ENCODE measurements around the gene ESRRA. TPM values are rescaled to one million over a fixed set of nuclear protein-coding genes. Genes with fewer than 3 reads are reported as not detected.

The ESRRA gene
- total RNA-seq, 2 experiments from 2014 or later: 28.6 to 57.8 TPM

DNA sequence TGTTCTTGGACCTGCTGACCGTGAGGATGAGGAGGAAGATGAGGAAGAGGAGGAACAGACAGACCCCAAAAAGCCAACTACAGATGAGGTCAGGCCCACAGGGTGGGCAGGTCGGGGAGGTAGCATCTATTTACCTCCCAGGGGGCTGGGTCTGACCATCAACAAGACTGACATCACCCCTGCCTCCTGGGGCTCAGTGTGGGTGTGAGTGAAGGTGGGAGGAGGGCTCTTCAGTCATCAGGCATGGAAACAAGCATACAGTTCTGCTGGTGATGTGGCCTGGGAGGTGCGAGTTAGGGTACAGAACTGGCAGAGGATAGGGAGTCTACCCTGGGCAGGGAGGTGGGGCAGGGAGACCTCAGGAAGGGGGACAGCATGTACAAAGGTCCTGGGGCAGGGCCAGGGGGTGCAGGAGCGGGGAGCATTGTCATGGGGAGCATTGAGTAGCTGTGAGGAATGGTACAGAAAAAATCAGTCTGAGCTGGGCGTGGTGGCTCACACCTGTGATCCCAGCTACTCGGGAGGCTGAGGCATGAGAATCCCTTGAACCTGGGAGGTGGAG lies 45.1 kb upstream of the ESRRA start:
- no peaks in the 10 kb centered on the region for H3K9me3 ChIP-seq (ENCODE audit: low read length)
- H2AFZ ChIP-seq (ENCODE audit: low read length): no peak overlapping the region
- POLR2A ChIA-PET: interaction anchor here (0.6 kb wide), 1 partner anchor 67 kb away, joined by 5 read pairs; no protein-coding TSS in a partner anchor
- H3K4me2 ChIP-seq (ENCODE audit: low read length): no peak overlapping the region
- H3K4me1 ChIP-seq (ENCODE audit: insufficient read depth, low read length, poor library complexity, severe bottlenecking): peaks cover under 1% of the 10 kb centered on the region
- no TSS peak for BruUV-seq (replicated peaks)
- H3K9me2 ChIP-seq (ENCODE audit: insufficient read depth, low read length): no peaks in the 10 kb centered on the region
- no peak for DNase-seq (ENCODE audit: low spot score)
- no peaks in the 10 kb centered on the region for H3K36me3 ChIP-seq (ENCODE audit: insufficient read depth, low read length)
- H3K4me3 ChIP-seq (ENCODE audit: low read depth, low read length, poor library complexity, severe bottlenecking): no peak overlapping the region
- TF ChIP-seq, protein P1, sequence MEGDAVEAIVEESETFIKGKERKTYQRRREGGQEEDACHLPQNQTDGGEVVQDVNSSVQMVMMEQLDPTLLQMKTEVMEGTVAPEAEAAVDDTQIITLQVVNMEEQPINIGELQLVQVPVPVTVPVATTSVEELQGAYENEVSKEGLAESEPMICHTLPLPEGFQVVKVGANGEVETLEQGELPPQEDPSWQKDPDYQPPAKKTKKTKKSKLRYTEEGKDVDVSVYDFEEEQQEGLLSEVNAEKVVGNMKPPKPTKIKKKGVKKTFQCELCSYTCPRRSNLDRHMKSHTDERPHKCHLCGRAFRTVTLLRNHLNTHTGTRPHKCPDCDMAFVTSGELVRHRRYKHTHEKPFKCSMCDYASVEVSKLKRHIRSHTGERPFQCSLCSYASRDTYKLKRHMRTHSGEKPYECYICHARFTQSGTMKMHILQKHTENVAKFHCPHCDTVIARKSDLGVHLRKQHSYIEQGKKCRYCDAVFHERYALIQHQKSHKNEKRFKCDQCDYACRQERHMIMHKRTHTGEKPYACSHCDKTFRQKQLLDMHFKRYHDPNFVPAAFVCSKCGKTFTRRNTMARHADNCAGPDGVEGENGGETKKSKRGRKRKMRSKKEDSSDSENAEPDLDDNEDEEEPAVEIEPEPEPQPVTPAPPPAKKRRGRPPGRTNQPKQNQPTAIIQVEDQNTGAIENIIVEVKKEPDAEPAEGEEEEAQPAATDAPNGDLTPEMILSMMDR (conservative IDR thresholded peaks at IDR 0.05; ENCODE audit: low read length): no peak
- TF ChIP-seq EZH2phosphoT487 (IDR thresholded peaks at IDR 0.05; ENCODE audit: borderline replicate concordance, low read depth, low read length): no peak
- no peaks in the 10 kb centered on the region for H4K20me1 ChIP-seq (ENCODE audit: insufficient read depth, low read length)
- intact Hi-C loops (cut with micrococcal nuclease; ENCODE audit: unreplicated experiment): no loop called here
- CTCF ChIA-PET (ENCODE audit: unreplicated experiment): no interaction called here
- H3K79me2 ChIP-seq (ENCODE audit: insufficient read depth, low read depth, low read length): no peaks in the 10 kb centered on the region
- H3K27ac ChIP-seq (ENCODE audit: low read depth, low read length, poor library complexity, severe bottlenecking): no peak overlapping the region

DNA sequence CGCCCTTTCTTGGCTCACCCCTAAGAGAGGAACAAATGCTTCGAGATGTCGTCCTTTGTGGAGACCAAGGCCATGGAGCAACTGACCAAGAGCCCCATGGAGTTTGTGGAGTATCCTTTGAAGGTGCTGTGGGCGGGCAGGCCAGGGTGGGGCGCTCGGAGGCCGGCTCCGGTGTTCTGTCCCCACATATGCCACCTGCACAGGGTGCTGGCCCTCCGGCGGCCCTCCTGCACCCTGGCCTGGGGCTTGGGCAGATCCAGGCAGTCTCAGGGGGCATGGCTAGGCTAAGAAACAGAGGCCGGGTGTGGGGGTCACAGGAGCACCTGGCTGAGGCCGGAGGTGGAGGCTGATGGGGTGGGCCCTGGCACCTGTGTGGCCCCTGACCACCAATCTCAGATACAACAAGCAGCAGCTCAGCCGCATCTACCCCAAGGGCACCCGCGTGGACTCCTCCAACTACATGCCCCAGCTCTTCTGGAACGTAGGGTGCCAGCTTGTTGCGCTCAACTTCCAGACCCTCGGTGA lies 43.7 kb upstream of the ESRRA start:
- peaks cover 6% of the 10 kb centered on the region for H3K4me1 ChIP-seq (ENCODE audit: insufficient read depth, low read length, poor library complexity, severe bottlenecking)
- POLR2A ChIA-PET: no interaction called here
- H2AFZ ChIP-seq (ENCODE audit: low read length): no peak overlapping the region

More for the DNA sequence above, 43.7 kb upstream of the ESRRA start:
- no peak for DNase-seq (ENCODE audit: low spot score)
- H3K4me2 ChIP-seq (ENCODE audit: low read length): no peak overlapping the region
- no TSS peak for BruUV-seq (replicated peaks)
- H3K36me3 ChIP-seq (ENCODE audit: insufficient read depth, low read length): no peaks in the 10 kb centered on the region
- H3K4me3 ChIP-seq (ENCODE audit: low read depth, low read length, poor library complexity, severe bottlenecking): no peak overlapping the region
- H3K27ac ChIP-seq (ENCODE audit: low read depth, low read length, poor library complexity, severe bottlenecking): no peak overlapping the region
- CTCF ChIA-PET (ENCODE audit: unreplicated experiment): no interaction called here
- H3K9me2 ChIP-seq (ENCODE audit: insufficient read depth, low read length): no peaks in the 10 kb centered on the region
- no peaks in the 10 kb centered on the region for H3K9me3 ChIP-seq (ENCODE audit: low read length)
- TF ChIP-seq, protein P1 (conservative IDR thresholded peaks at IDR 0.05; ENCODE audit: low read length): no peak
- TF ChIP-seq EZH2phosphoT487 (IDR thresholded peaks at IDR 0.05; ENCODE audit: borderline replicate concordance, low read depth, low read length): no peak
- no peaks in the 10 kb centered on the region for H4K20me1 ChIP-seq (ENCODE audit: insufficient read depth, low read length)
- H3K79me2 ChIP-seq (ENCODE audit: insufficient read depth, low read depth, low read length): no peaks in the 10 kb centered on the region
- intact Hi-C loops (cut with micrococcal nuclease; ENCODE audit: unreplicated experiment): no loop called here

Data from OCI-LY7 (cell line).